Neural progenitor cell (in vitro differentiated cells): ENCODE data around the gene CNTN1. TPM values are rescaled to one million over a fixed set of nuclear protein-coding genes. Genes with fewer than 3 reads are reported as not detected.

Experiments used
- DNase-seq: peaks from one replicate; pipeline ENCODE4 v3.0.0-alpha.2; 2016; ENCODE audit warnings: low spot score
- H2AFZ ChIP-seq: fragments of 200-600 bp; sonication (generic); replicated peaks from 2 replicates; pipeline ENCODE4 v1.6.1; 2016; ENCODE audit warnings: antibody characterized with exemption
- H3F3A ChIP-seq: fragments of 200-600 bp; sonication (generic); 2 replicates; pipeline ENCODE4 v1.6.1; 2016; ENCODE audit warnings: antibody characterized with exemption, low read depth
- H3K27ac ChIP-seq: fragments of 200-600 bp; sonication (generic); 2 replicates; pipeline ENCODE4 v1.5.1; 2016; ENCODE audit warnings: mild to moderate bottlenecking
- H3K27me3 ChIP-seq: fragments of 200-600 bp; sonication (generic); 2 replicates; pipeline ENCODE4 v1.6.1; 2016; ENCODE audit warnings: mild to moderate bottlenecking, moderate library complexity
- H3K36me3 ChIP-seq: fragments of 200-600 bp; sonication (generic); 2 replicates; pipeline ENCODE4 v1.5.1; 2016
- H3K4me1 ChIP-seq: fragments of 200-600 bp; sonication (generic); 2 replicates; pipeline ENCODE4 v1.6.1; 2016; ENCODE audit warnings: mixed run types
- H3K4me2 ChIP-seq: fragments of 200-600 bp; sonication (generic); 2 replicates; pipeline ENCODE4 v1.6.1; 2016
- H3K4me3 ChIP-seq: fragments of 200-600 bp; sonication (generic); 2 replicates; pipeline ENCODE4 v1.5.1; 2016
- H3K79me2 ChIP-seq: fragments of 200-600 bp; sonication (generic); 2 replicates; pipeline ENCODE4 v1.6.1; 2016; ENCODE audit warnings: low read depth
- H3K9ac ChIP-seq: fragments of 200-600 bp; sonication (generic); 2 replicates; pipeline ENCODE4 v1.6.1; 2016
- H3K9me3 ChIP-seq: fragments of 200-600 bp; sonication (generic); 2 replicates; pipeline ENCODE4 v1.5.1; 2016; ENCODE audit warnings: low read depth
- H4K20me1 ChIP-seq: fragments of 200-600 bp; sonication (generic); 2 replicates; pipeline ENCODE4 v1.6.1; 2016; ENCODE audit warnings: low read depth
- H3K27ac Mint-ChIP-seq: 3 replicates; pipeline ENCODE4 v1.8.0; 2021; ENCODE audit warnings: mixed read lengths
- H3K27me3 Mint-ChIP-seq: 2 replicates; pipeline ENCODE4 v1.8.0; 2022; ENCODE audit warnings: low read depth, mild to moderate bottlenecking, inconsistent platforms, moderate library complexity, mixed read lengths; ENCODE audit not compliant: insufficient read depth
- H3K36me3 Mint-ChIP-seq: 3 replicates; pipeline ENCODE4 v1.8.0; 2021; ENCODE audit warnings: mixed read lengths
- H3K4me1 Mint-ChIP-seq: 3 replicates; pipeline ENCODE4 v1.8.0; 2021; ENCODE audit warnings: mixed read lengths
- H3K4me3 Mint-ChIP-seq: 3 replicates; pipeline ENCODE4 v1.8.0; 2021; ENCODE audit warnings: mild to moderate bottlenecking, moderate library complexity, mixed read lengths
- H3K9me3 Mint-ChIP-seq: 3 replicates; pipeline ENCODE4 v1.8.0; 2020; ENCODE audit warnings: mixed read lengths
- EZH2 ChIP-seq: fragments of 200-600 bp; sonication (generic); IDR thresholded peaks from 2 replicates; pipeline ENCODE4 v1.6.1; 2017; ENCODE audit warnings: antibody characterized with exemption, mild to moderate bottlenecking, moderate library complexity
- EZH2phosphoT487 ChIP-seq: fragments of 200-600 bp; sonication (generic); IDR thresholded peaks from 2 replicates; pipeline ENCODE4 v1.6.1; 2017; ENCODE audit warnings: antibody characterized with exemption
- total RNA-seq: library from RNA; depleted of rRNA; stranded (reverse); fragments of >200 nt; gene quantifications from 2 replicates; pipeline ENCODE4 v1.2.3, GENCODE V29; 2015; ENCODE audit warnings: low replicate concordance
- TF ChIP-seq, protein P1 (sequence below): fragments of 200-600 bp; sonication (generic); IDR thresholded peaks from 2 replicates; pipeline ENCODE4 v1.5.1; 2017; ENCODE audit warnings: antibody characterized with exemption, mild to moderate bottlenecking

The CNTN1 gene
- total RNA-seq, 1 donor from 2014 or later: 0.17 TPM

DNA sequence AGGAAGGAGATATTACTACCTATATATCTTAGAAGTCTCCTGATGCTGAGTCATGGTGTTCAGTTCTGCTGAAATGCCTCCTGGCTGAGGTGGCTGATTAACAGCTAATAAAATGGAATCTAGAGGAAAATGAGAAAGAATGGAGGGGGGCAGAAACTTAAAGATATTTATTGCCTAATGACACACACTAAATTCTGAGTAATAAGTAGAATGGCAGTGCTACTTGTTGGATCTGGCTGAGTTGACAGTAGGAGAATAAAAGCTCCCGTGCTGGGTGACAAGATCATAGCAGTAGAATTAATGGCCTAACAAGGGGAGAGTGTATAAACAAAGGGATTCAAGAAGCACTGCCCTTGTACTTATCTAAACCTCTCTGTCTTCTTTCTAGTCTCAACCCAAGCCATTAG lies 137.5 kb downstream of the CNTN1 start:
- DNase-seq: no peak
- Histone ChIP-seq H3K79me2 (no peaks in the 10 kb centered on the region), H3K27ac (no peak overlapping the region), H4K20me1 (no peaks in the 10 kb centered on the region), H3K9ac (no peak overlapping the region), H3K4me3 (no peak overlapping the region), H3K9me3 (no peaks in the 10 kb centered on the region), H2AFZ (no peak overlapping the region), H3K4me1 (no peaks in the 10 kb centered on the region), H3K27me3 (peaks cover 3% of the 10 kb centered on the region), H3K36me3 (no peaks in the 10 kb centered on the region), H3F3A (no peaks in the 10 kb centered on the region), H3K4me2 (no peak overlapping the region)
- no peaks in the 10 kb centered on the region for H3K9me3 Mint-ChIP-seq
- H3K4me3 Mint-ChIP-seq: no peak overlapping the region
- H3K4me1 Mint-ChIP-seq: peaks cover 10% of the 10 kb centered on the region
- H3K36me3 Mint-ChIP-seq: no peaks in the 10 kb centered on the region
- H3K27ac Mint-ChIP-seq: no peak overlapping the region
- peaks cover 2% of the 10 kb centered on the region for H3K27me3 Mint-ChIP-seq
- TF ChIP-seq EZH2 (no peak), EZH2phosphoT487 (no peak)

DNA sequence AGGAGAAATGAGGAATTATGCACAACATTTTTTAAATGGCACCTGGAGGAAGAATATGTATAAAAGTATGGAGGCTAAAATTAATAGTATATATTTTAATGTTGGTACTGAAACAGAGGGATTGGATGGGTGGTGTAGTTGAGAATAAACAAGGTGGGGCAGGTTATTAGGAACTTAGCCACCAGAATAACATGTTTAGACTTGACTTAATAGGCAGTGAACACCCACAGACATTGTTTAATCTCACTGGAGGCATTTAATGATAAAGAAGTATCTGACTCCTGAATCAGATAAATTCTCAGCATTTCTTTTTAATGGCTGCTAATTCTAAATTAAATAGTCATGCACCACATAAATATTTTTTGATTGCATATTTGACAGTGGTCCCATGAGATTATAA lies 139.7 kb downstream of the CNTN1 start:
- Mint-ChIP-seq H3K36me3 (no peaks in the 10 kb centered on the region), H3K27ac (no peak overlapping the region), H3K4me1 (peaks cover 10% of the 10 kb centered on the region), H3K4me3 (no peak overlapping the region), H3K27me3 (peaks cover 2% of the 10 kb centered on the region), H3K9me3 (no peaks in the 10 kb centered on the region)
- Histone ChIP-seq H3K9me3 (no peaks in the 10 kb centered on the region), H3K36me3 (no peaks in the 10 kb centered on the region), H4K20me1 (no peaks in the 10 kb centered on the region), H3K4me2 (no peak overlapping the region), H3K27ac (no peak overlapping the region), H3K9ac (no peak overlapping the region), H3K79me2 (no peaks in the 10 kb centered on the region), H3K4me1 (no peaks in the 10 kb centered on the region), H2AFZ (no peak overlapping the region), H3K4me3 (no peak overlapping the region), H3K27me3 (peaks cover 3% of the 10 kb centered on the region), H3F3A (no peaks in the 10 kb centered on the region)
- no peak for DNase-seq
- TF ChIP-seq EZH2 (no peak), EZH2phosphoT487 (no peak)
- TF ChIP-seq, protein P1, sequence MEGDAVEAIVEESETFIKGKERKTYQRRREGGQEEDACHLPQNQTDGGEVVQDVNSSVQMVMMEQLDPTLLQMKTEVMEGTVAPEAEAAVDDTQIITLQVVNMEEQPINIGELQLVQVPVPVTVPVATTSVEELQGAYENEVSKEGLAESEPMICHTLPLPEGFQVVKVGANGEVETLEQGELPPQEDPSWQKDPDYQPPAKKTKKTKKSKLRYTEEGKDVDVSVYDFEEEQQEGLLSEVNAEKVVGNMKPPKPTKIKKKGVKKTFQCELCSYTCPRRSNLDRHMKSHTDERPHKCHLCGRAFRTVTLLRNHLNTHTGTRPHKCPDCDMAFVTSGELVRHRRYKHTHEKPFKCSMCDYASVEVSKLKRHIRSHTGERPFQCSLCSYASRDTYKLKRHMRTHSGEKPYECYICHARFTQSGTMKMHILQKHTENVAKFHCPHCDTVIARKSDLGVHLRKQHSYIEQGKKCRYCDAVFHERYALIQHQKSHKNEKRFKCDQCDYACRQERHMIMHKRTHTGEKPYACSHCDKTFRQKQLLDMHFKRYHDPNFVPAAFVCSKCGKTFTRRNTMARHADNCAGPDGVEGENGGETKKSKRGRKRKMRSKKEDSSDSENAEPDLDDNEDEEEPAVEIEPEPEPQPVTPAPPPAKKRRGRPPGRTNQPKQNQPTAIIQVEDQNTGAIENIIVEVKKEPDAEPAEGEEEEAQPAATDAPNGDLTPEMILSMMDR: no peak

DNA sequence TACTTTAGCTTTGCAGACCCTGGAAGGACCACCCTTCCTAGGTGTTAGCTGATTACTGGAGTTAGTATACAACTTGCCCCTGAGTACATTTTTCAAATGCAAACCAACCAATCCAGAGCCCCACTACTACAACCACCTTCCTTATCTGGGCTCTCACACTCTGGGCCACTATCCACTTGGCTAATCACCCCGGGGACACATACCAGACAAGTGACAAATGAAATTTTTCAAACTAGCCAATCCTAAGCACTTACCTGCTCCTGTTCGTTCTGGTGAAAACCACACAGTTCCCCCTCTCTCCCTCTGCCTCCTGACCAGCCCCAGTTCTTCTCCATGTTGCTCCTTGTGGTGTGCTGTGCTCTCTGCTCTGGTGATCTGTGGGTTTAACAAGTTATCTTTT lies 140.4 kb downstream of the CNTN1 start:
- Mint-ChIP-seq H3K36me3 (no peaks in the 10 kb centered on the region), H3K27ac (no peak overlapping the region), H3K4me1 (peaks cover 8% of the 10 kb centered on the region), H3K27me3 (peaks cover 2% of the 10 kb centered on the region), H3K9me3 (no peaks in the 10 kb centered on the region), H3K4me3 (no peak overlapping the region)
- no peaks in the 10 kb centered on the region for H3K9me3 ChIP-seq
- H3F3A ChIP-seq: no peaks in the 10 kb centered on the region
- no peaks in the 10 kb centered on the region for H3K27me3 ChIP-seq
- no peak overlapping the region for H3K4me3 ChIP-seq
- H3K4me2 ChIP-seq: no peak overlapping the region
- H3K27ac ChIP-seq: no peak overlapping the region
- no peaks in the 10 kb centered on the region for H3K4me1 ChIP-seq
- H4K20me1 ChIP-seq: no peaks in the 10 kb centered on the region
- DNase-seq: no peak
- H3K9ac ChIP-seq: no peak overlapping the region
- no peaks in the 10 kb centered on the region for H3K79me2 ChIP-seq
- TF ChIP-seq, protein P1: no peak
- TF ChIP-seq EZH2phosphoT487 (no peak), EZH2 (no peak)
- H3K36me3 ChIP-seq: no peaks in the 10 kb centered on the region
- no peak overlapping the region for H2AFZ ChIP-seq

DNA sequence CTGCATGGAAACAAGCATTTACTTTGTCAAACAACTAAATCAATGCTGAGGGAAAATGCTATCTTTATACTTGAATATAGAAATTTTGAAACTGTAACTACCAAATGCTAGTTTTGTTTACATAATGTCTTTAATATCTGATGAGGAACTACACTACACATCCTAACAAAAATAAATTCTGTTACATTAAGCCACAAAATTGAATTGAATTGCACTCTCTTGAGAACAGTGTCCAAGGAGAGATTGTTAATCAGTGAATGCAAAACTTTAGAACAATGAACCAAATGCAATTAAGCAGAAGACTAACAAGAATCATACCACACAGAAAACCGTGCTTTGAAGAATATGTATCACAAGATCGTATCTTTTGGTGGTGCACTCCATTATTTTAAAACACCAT lies 141.6 kb downstream of the CNTN1 start:
- Histone ChIP-seq H4K20me1 (no peaks in the 10 kb centered on the region), H3K36me3 (no peaks in the 10 kb centered on the region), H3K27ac (no peak overlapping the region), H3K4me3 (no peak overlapping the region), H3K9ac (no peak overlapping the region), H3K27me3 (no peaks in the 10 kb centered on the region), H3F3A (no peaks in the 10 kb centered on the region), H3K79me2 (no peaks in the 10 kb centered on the region), H3K4me2 (no peak overlapping the region), H3K9me3 (no peaks in the 10 kb centered on the region), H3K4me1 (no peaks in the 10 kb centered on the region), H2AFZ (no peak overlapping the region)
- Mint-ChIP-seq H3K27ac (no peak overlapping the region), H3K36me3 (no peaks in the 10 kb centered on the region), H3K4me1 (no peaks in the 10 kb centered on the region), H3K27me3 (no peaks in the 10 kb centered on the region), H3K9me3 (no peaks in the 10 kb centered on the region), H3K4me3 (no peak overlapping the region)
- no peak for DNase-seq
- TF ChIP-seq, protein P1: no peak
- TF ChIP-seq EZH2: no peak
- no peak for TF ChIP-seq EZH2phosphoT487
